Measurements from ENCODE around the gene PDCL3.
A peak's percentile ranks its signal among the peaks of the same experiment; 100 is the strongest.

DNA sequence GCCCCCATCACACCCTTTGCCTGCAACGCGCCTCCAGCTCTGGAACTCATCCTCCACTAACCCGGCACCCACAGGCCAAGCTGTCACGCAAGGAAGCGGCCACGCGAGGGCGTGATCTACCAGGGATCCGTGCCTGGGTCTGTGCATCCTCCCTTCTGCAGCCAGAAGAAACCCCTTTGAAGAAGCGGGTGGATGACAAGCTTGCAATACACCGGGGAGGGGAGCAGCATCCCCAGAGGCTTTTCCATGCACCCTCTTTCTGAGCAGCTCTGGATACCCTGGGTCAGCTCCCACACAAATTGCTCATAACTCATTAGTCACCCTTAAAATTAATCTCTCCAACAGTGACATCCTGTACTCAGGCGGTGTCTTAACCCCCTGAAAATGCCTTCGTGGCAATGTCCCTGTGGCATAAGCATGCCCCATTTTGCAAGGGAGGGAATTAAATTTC is 47.6 kb downstream of the PDCL3 start:
- TF ChIP-seq, protein P1, sequence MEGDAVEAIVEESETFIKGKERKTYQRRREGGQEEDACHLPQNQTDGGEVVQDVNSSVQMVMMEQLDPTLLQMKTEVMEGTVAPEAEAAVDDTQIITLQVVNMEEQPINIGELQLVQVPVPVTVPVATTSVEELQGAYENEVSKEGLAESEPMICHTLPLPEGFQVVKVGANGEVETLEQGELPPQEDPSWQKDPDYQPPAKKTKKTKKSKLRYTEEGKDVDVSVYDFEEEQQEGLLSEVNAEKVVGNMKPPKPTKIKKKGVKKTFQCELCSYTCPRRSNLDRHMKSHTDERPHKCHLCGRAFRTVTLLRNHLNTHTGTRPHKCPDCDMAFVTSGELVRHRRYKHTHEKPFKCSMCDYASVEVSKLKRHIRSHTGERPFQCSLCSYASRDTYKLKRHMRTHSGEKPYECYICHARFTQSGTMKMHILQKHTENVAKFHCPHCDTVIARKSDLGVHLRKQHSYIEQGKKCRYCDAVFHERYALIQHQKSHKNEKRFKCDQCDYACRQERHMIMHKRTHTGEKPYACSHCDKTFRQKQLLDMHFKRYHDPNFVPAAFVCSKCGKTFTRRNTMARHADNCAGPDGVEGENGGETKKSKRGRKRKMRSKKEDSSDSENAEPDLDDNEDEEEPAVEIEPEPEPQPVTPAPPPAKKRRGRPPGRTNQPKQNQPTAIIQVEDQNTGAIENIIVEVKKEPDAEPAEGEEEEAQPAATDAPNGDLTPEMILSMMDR (IDR thresholded peaks at IDR 0.05; ENCODE audit: low read depth, low read length, poor library complexity, severe bottlenecking): peak; percentile 68
- no peak for TF ChIP-seq EZH2phosphoT487 (IDR thresholded peaks at IDR 0.05; ENCODE audit: borderline replicate concordance, low read length)

Data from DOHH2 (cell line).